Superior temporal gyrus (tissue), 1 donor: ENCODE measurements around the gene GATC.
"Not testable (repeated sequence)": the region's sequence is repeated elsewhere in the genome, so short reads cannot be mapped to it uniquely, and the experiment has no call there.

Source experiments
- DNase-seq: peaks from one replicate; pipeline ENCODE4 v3.0.0-alpha.2; 2016; ENCODE audit errors: extremely low spot score

GATC gene

GRCh38 chr12:120437735-120438494 lies 8.3 kb upstream of the GATC start, which contains the start of gene COX6A1:
Gene COX6A1, plus strand, starts transcription at chr12:120438113. Its CDS starts 14 bp downstream, at chr12:120438127.
- DNase-seq = peak; percentile 98

GRCh38 chr12:120438495-120439198 lies 7.6 kb upstream of the GATC start:
- no peak for DNase-seq

- peak; percentile 39 for DNase-seq
These were observed 6.5 kb upstream of the GATC start for GRCh38 chr12:120439646-120440247.

GRCh38 chr12:120444676-120445075 lies 1.6 kb upstream of the GATC start:
- DNase-seq = no peak

GRCh38 chr12:120446844-120447178 lies 567 bp downstream of the GATC start:
- not testable (repeated sequence) for DNase-seq

GRCh38 chr12:120447992-120448391 lies 1.7 kb downstream of the GATC start:
- DNase-seq = no peak

- not testable (repeated sequence) for DNase-seq
These were observed 6.3 kb downstream of the GATC start for GRCh38 chr12:120452524-120452923.

- no peak for DNase-seq
These were observed 7.0 kb downstream of the GATC start for GRCh38 chr12:120453060-120453750.

- no peak for DNase-seq
These were observed 7.7 kb downstream of the GATC start for GRCh38 chr12:120453977-120454376.

- DNase-seq = no peak
These were observed 9.1 kb downstream of the GATC start for GRCh38 chr12:120455302-120455701.

- DNase-seq = no peak
These were observed 10.9 kb downstream of the GATC start for GRCh38 chr12:120457133-120457532.

- no peak for DNase-seq
These were observed 13.9 kb downstream of the GATC start for GRCh38 chr12:120460157-120460556.

GRCh38 chr12:120462099-120462640 lies 15.9 kb downstream of the GATC start:
- no peak for DNase-seq

GRCh38 chr12:120463712-120464111 lies 17.5 kb downstream of the GATC start:
- DNase-seq = no peak

- no peak for DNase-seq
These were observed 19.5 kb downstream of the GATC start for GRCh38 chr12:120465756-120466155.

- no peak for DNase-seq
These were observed 20.5 kb downstream of the GATC start for GRCh38 chr12:120466560-120467315.

GRCh38 chr12:120467439-120467838 lies 21.2 kb downstream of the GATC start:
- DNase-seq = no peak

GRCh38 chr12:120468325-120468820 lies 22.1 kb downstream of the GATC start:
- no peak for DNase-seq

GRCh38 chr12:120468821-120469449 lies 22.7 kb downstream of the GATC start:
- DNase-seq = no peak

- DNase-seq = peak; percentile 99
These were observed 23.4 kb downstream of the GATC start, which contains the start of gene SRSF9 for GRCh38 chr12:120469450-120470149. Gene SRSF9, minus strand, starts transcription at chr12:120469748. Its CDS starts 139 bp downstream, at chr12:120469609.
